A549 treated with AZD9567 at 1 μM for 4 hours (cell line): Measurements from ENCODE around the gene SOX12. TPM values are rescaled to one million over a fixed set of nuclear protein-coding genes. Genes with fewer than 3 reads are reported as not detected.

Experiments used
- total RNA-seq: library from RNA; stranded (reverse); fragments of 200-300 nt; extraction: Qiagen RNA extraction; gene quantifications from 5 replicates; pipeline ENCODE4 v1.2.3, GENCODE V29; 2022; ENCODE audit not compliant: insufficient read depth

The SOX12 gene
- 15.3 to 25.9 TPM (median 23.7 TPM) in 5 replicates for total RNA-seq

GRCh38 chr20:325045-325888, at the start of gene SOX12:
Gene SOX12, plus strand, starts transcription at chr20:325552. Its CDS starts 373 bp downstream, at chr20:325925.

DNA sequence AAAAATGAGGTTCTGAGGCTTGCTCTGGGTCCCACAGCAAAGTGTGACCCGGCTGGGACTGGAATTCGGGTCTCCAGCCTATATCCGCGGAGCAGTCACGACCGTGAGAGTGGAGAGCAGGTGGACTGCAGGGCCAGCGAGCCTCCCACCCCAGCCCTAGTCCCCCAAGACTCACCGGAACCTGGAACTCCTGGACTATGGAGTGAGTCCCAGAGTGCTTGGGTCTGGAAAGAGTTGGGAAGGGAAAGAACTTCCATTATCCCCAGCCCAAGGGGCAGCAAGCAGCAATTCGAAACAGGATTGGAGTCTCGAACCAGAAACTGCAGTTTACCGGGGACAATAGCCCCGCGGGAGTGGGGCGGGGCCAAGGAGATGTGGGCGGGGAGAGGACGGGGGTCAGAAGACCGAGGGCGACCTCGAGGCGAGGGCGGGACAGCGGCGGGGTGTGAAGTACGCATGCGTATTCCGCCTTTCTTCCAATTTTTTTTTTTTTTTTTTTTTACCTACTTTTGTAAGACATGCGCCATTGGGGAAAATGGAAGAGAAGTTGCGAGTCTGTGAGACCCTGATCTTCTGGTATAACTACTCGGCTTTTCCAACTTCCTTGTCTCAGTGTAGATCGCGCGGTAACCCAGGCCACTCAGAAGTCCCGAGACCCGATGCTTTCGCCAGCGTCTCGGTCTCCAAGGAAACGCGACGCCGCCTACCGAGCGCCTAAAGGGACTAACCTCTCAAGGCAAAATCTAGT, 35.1 kb upstream of the SOX12 start, which contains the start of gene C20orf96:
Gene C20orf96 (minus strand): TSS at position 667 of the 748 bp plus-strand sequence. CDS start 140 bp downstream, at position 527.

DNA sequence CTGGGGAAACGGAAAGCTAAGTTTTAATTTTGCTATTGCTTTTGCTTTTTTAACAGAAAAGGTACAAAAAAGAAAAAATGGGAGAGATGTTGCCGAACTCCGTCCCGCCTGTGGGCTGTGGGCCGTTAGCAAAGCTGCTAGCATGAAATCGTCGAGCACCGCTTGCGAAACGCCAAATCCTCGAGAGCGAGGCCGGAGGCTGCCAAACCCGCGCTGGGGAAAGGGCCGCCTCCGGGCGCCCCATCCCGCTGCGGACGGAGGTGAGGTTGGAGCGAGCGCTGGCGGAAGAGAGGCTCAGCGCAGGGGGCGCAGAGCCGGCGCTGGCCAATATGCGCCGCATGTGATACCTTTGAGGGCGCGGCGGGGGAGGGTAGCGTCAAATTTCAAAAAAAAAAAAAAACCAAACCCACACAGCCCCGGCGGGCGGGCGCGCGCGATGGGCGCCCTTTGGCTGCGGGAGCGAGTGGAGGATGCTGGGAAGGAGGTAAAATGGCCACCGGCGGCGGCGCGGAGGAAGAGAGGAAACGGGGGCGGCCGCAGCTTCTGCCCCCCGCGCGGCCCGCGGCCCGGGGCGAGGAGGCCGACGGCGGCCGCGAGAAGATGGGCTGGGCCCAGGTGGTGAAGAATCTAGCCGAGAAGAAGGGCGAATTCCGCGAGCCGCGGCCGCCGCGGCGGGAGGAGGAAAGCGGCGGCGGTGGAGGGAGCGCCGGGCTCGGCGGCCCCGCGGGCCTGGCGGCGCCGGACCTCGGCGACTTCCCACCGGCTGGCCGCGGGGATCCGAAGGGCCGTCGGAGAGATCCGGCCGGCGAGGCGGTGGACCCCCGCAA, 28.0 kb upstream of the SOX12 start, which contains the start of gene ZCCHC3:
Gene ZCCHC3 (plus strand): TSS at position 473 of the 827 bp plus-strand sequence. CDS start 17 bp downstream, at position 490.

GRCh38 chr20:346640-347316, 21.4 kb downstream of the SOX12 start, which contains the start of gene NRSN2:
Gene NRSN2, plus strand, starts transcription at chr20:347111. Its CDS starts 2,533 bp downstream, at chr20:349644.

Other genes with a start within 250 kb of the SOX12 start
- gene DEFB125, start 237.9 kb upstream of the SOX12 start, total RNA-seq: not detected in 5 replicates
- not detected in 5 replicates for gene DEFB126, start 183.0 kb upstream of the SOX12 start, total RNA-seq
- gene DEFB127, start 168.1 kb upstream of the SOX12 start, total RNA-seq: not detected in 5 replicates
- gene DEFB128, start 135.8 kb upstream of the SOX12 start, total RNA-seq: not detected in 5 replicates
- gene DEFB129, start 98.3 kb upstream of the SOX12 start, total RNA-seq: not detected in 5 replicates
- not detected in 5 replicates for gene DEFB132, start 67.8 kb upstream of the SOX12 start, total RNA-seq
- gene C20orf96, start 34.8 kb upstream of the SOX12 start, total RNA-seq: 5.8 to 11.7 TPM (median 11.3 TPM) in 5 replicates
- gene ZCCHC3, start 28.0 kb upstream of the SOX12 start, total RNA-seq: 19.0 to 23.4 TPM (median 23.2 TPM) in 5 replicates
- 43.7 to 61.6 TPM (median 60.4 TPM) in 5 replicates for gene NRSN2, start 21.6 kb downstream of the SOX12 start, total RNA-seq
- gene TRIB3, start 55.2 kb downstream of the SOX12 start, total RNA-seq: 42.0 to 50.0 TPM (median 46.9 TPM) in 5 replicates
- 121 to 142 TPM (median 137 TPM) in 5 replicates for gene RBCK1, start 82.7 kb downstream of the SOX12 start, total RNA-seq
- gene TBC1D20, start 137.0 kb downstream of the SOX12 start, total RNA-seq: 35.2 to 42.6 TPM (median 36.7 TPM) in 5 replicates
- gene CSNK2A1, start 218.2 kb downstream of the SOX12 start, total RNA-seq: 132 to 236 TPM (median 147 TPM) in 5 replicates